Neural progenitor cell (in vitro differentiated cells): Measurements from ENCODE around the gene CD58.

Experiments
- EZH2 ChIP-seq: fragments of 200-600 bp; sonication (generic); IDR thresholded peaks from 2 replicates; pipeline ENCODE4 v1.6.1; 2017; ENCODE audit warnings: antibody characterized with exemption, mild to moderate bottlenecking, moderate library complexity
- TF ChIP-seq, protein P1 (sequence below): fragments of 200-600 bp; sonication (generic); IDR thresholded peaks from 2 replicates; pipeline ENCODE4 v1.5.1; 2017; ENCODE audit warnings: antibody characterized with exemption, mild to moderate bottlenecking

DNA sequence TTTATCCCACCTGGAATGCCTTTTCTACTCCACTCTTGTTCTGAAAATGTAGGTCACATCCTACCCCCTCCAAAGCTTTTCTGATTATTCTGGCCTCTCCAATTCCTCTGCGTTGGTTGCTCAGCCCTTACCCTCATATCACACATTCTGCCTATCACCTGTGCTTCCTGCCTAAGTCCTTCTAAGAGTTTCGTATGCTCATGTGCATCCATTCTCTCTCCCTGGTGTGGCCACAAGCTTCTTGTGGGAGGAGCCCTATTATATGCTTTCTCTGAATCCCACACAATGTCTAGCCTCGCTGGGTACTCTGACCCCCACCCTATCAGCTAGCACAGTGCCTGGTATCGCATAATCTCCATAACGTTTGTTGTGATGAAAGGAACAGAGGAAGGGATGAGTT is 54.2 kb downstream of the CD58 start:
- TF ChIP-seq, protein P1, sequence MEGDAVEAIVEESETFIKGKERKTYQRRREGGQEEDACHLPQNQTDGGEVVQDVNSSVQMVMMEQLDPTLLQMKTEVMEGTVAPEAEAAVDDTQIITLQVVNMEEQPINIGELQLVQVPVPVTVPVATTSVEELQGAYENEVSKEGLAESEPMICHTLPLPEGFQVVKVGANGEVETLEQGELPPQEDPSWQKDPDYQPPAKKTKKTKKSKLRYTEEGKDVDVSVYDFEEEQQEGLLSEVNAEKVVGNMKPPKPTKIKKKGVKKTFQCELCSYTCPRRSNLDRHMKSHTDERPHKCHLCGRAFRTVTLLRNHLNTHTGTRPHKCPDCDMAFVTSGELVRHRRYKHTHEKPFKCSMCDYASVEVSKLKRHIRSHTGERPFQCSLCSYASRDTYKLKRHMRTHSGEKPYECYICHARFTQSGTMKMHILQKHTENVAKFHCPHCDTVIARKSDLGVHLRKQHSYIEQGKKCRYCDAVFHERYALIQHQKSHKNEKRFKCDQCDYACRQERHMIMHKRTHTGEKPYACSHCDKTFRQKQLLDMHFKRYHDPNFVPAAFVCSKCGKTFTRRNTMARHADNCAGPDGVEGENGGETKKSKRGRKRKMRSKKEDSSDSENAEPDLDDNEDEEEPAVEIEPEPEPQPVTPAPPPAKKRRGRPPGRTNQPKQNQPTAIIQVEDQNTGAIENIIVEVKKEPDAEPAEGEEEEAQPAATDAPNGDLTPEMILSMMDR, result no peak
- TF ChIP-seq EZH2, result no peak
